ENCODE measurements around the gene LYSMD2. TPM values are rescaled to one million over a fixed set of nuclear protein-coding genes. Genes with fewer than 3 reads are reported as not detected.

LYSMD2 gene
- total and polyA plus RNA-seq, 2 of the 8 experiments (the other 6 are each of a cell fraction or from before 2014, with no cell fraction given): 2.2 to 2.7 TPM

- Histone ChIP-seq H4K8ac (ENCODE audit: extremely low read depth, insufficient read depth, low read length) (no peak overlapping the region), H3K4me3 (ENCODE audit: extremely low read depth in 1 of 4, insufficient read depth in 2 of 4, low read depth in 3 of 4, low read length in 4 of 4) (no peak overlapping the region), H3K23me2 (ENCODE audit: low read depth, low read length) (no peaks in the 10 kb centered on the region), H3K79me2 (ENCODE audit: control insufficient read depth in 1 of 2, insufficient read depth in 2 of 2, low read length in 2 of 2) (no peaks in the 10 kb centered on the region), H4K5ac (ENCODE audit: insufficient read length, low read depth, low read length) (no peak overlapping the region), H2BK20ac (ENCODE audit: low read length) (no peak overlapping the region), H2BK12ac (ENCODE audit: low read depth, low read length) (no peak overlapping the region), H3K9me3 (ENCODE audit: insufficient read depth in 2 of 2, low read depth in 1 of 2, low read length in 1 of 2) (no peaks in the 10 kb centered on the region), H2AFZ (ENCODE audit: low read length) (no peak overlapping the region), H2BK15ac (ENCODE audit: low read length) (no peak overlapping the region), H2BK120ac (replicated peaks; ENCODE audit: low read depth, low read length) (no peak overlapping the region), H3K56ac (replicated peaks; ENCODE audit: insufficient read length, low read depth, low read length) (no peak overlapping the region), H4K20me1 (replicated peaks in 1 of 2; ENCODE audit: control insufficient read depth in 1 of 2, insufficient read depth in 2 of 2, low read length in 2 of 2) (no peaks in the 10 kb centered on the region), H3K27ac (ENCODE audit: low read depth, low read length) (no peak overlapping the region), H3K4me2 (ENCODE audit: insufficient read depth in 1 of 2, low read depth in 2 of 2, low read length in 2 of 2) (no peak overlapping the region), H3K9ac (replicated peaks in 1 of 4; ENCODE audit: extremely low read depth in 1 of 4, low read depth in 3 of 4, low read length in 3 of 4) (no peak overlapping the region), H3K14ac (ENCODE audit: insufficient read length) (no peak overlapping the region), H3K18ac (ENCODE audit: extremely low read depth, low read length) (no peak overlapping the region), H3K4ac (replicated peaks; ENCODE audit: insufficient read length, low read depth, low read length) (no peak overlapping the region), H3K79me1 (ENCODE audit: low read depth, low read length) (no peaks in the 10 kb centered on the region), H3K4me1 (replicated peaks in 1 of 4; ENCODE audit: control insufficient read depth in 3 of 4, insufficient read depth in 4 of 4, low read length in 3 of 4) (0 out of 7 replicates have a peak, but pooled peaks cover 0 to 2% (median 0%) of the 10 kb centered on the region in 4 experiments), H2BK5ac (ENCODE audit: low read depth, low read length) (no peak overlapping the region), H4K91ac (replicated peaks; ENCODE audit: insufficient read length, low read length) (no peak overlapping the region), H2AK5ac (ENCODE audit: low read depth, low read length) (no peak overlapping the region), H3K23ac (ENCODE audit: insufficient read length) (no peak overlapping the region), H3K27me3 (replicated peaks in 1 of 4; ENCODE audit: control insufficient read depth in 3 of 4, extremely low read depth in 1 of 4, insufficient read depth in 3 of 4, low read length in 3 of 4) (no peaks in the 10 kb centered on the region), H3K36me3 (ENCODE audit: control insufficient read depth in 2 of 4, insufficient read depth in 4 of 4, low read length in 3 of 4) (peaks cover 0 to 11% (median under 1%) of the 10 kb centered on the region in 4 experiments; a peak in 4 of 8 replicates)
- TF ChIP-seq CTCF (IDR thresholded peaks at IDR 0.05; ENCODE audit: control extremely low read depth in 1 of 3, insufficient read depth in 1 of 3, low read depth in 1 of 3, low read length in 3 of 3) (peak in 2 of 3 experiments; percentile 18 to 20; a peak in 1 of 4 replicates), CHD2 (IDR thresholded peaks at IDR 0.05; ENCODE audit: low read length) (no peak), JUN (IDR thresholded peaks at IDR 0.05; ENCODE audit: low read depth, low read length) (no peak), SRF (IDR thresholded peaks at IDR 0.05; ENCODE audit: low read depth, low read length) (no peak), TEAD4 (IDR thresholded peaks at IDR 0.05; ENCODE audit: low read depth, low read length) (no peak), RAD21 (IDR thresholded peaks at IDR 0.05 in 1 of 2, conservative IDR thresholded peaks at IDR 0.05 in 1 of 2; ENCODE audit: low read depth in 2 of 2, low read length in 2 of 2) (peak in 1 of 2 experiments; percentile 4; a peak in 1 of 4 replicates), SIRT6 (IDR thresholded peaks at IDR 0.05; ENCODE audit: low read length) (no peak), PHF8 (conservative IDR thresholded peaks at IDR 0.05; ENCODE audit: low read depth, low read length) (no peak)
- ChIA-PET POLR2A (ENCODE audit: partially characterized antibody) (interaction anchor here (1.0 to 1.2 kb wide), 2 partner anchors 9 to 37 kb away, joined by 3 to 4 read pairs; no protein-coding TSS in a partner anchor), CTCF (ENCODE audit: partially characterized antibody) (interaction anchor here (0.6 to 2.8 kb wide), 16 partner anchors 9 to 221 kb away, joined by 3 to 11 read pairs (median 3); no protein-coding TSS in a partner anchor)
- 93% methylated on average over 2 of the region's 2 CpGs; no CpG with 5 or more reads in 1 of the 2 experiments for WGBS, 2 experiments (ENCODE audit: extremely low coverage in 1 of 2, insufficient coverage in 1 of 2, insufficient read length in 1 of 2, insufficient replicate concordance in 2 of 2, low coverage in 1 of 2, low lambda C conversion rate in 2 of 2, missing lambda C conversion rate in 1 of 2)
- DNase-seq (ENCODE audit: low read depth in 1 of 2, low spot score in 2 of 2): no peak
- FAIRE-seq: no peak
Observed at GRCh38 chr15:51688863-51689262, 48.6 kb downstream of the LYSMD2 start.

Data from H1 (cell line).